HCT116 (cell line): ENCODE results near the gene SLC6A8. TPM values are rescaled to one million over a fixed set of nuclear protein-coding genes. Genes with fewer than 3 reads are reported as not detected.
"Not testable (repeated sequence)": the region's sequence is repeated elsewhere in the genome, so short reads cannot be mapped to it uniquely, and the experiment has no call there.

Experiments
- ATAC-seq: fragments of 200-7000 bp; cut with Tn5 transposase; 2 replicates; pipeline ENCODE4 v1.9.1; 2020; ENCODE audit warnings: mild to moderate bottlenecking, moderate library complexity
- BruUV-seq: library from RNA; stranded (reverse); fragments of 400-500 nt; replicated peaks from 2 replicates; lab custom pipeline; 2021; lab: Mats Ljungman, UMichigan
- CTCF ChIA-PET: fragments of 300-600 bp; sonication (Branson Sonifier 250); formaldehyde crosslinking; loops from one replicate; lab custom pipeline; 2021; ENCODE audit warnings: antibody characterized with exemption; lab: Charles Lee
- POLR2A ChIA-PET: fragments of 300-600, 350-600 bp; sonication (Branson Sonifier 250); formaldehyde crosslinking; loops from one replicate; lab custom pipeline; 2021; ENCODE audit warnings: antibody characterized with exemption; lab: Charles Lee
- RAD21 ChIA-PET, 2 experiments: fragments of 300-600 bp; sonication (Branson Sonifier 250); formaldehyde crosslinking; loops; one replicate each; lab custom pipeline; 2023; ENCODE audit warnings: low total read pairs in 2 of 2; ENCODE audit not compliant: uncharacterized antibody in 2 of 2, unreplicated experiment in 2 of 2, low non-redundant PET in 1 of 2; lab: Charles Lee
- DNase-seq: peaks from one replicate; pipeline ENCODE4 v3.0.0-alpha.2; 2010; ENCODE audit warnings: low read depth, low spot score
- H2AFZ ChIP-seq: fragments of 200-600 bp; shearing (Covaris generic), sonication (generic); 2 replicates; pipeline ENCODE4 v1.6.1; 2017; ENCODE audit warnings: low read depth, mixed run types, mixed read lengths, antibody characterized with exemption, low read length; ENCODE audit not compliant: poor library complexity, severe bottlenecking
- H3K27ac ChIP-seq: 2 replicates; pipeline ENCODE4 v1.5.1; 2012; ENCODE audit warnings: low read depth, low read length
- H3K27me3 ChIP-seq: fragments of 200-600 bp; sonication (generic); 2 replicates; pipeline ENCODE4 v1.6.1; 2016; ENCODE audit warnings: mixed run types, low read length, mixed read lengths; ENCODE audit not compliant: insufficient read depth
- H3K36me3 ChIP-seq, 2 experiments: fragments of 200-500 bp in 1 of 2; fragments of 200-600 bp in 1 of 2; sonication (Bioruptor generic) in 1 of 2; sonication (generic) in 1 of 2; 2 replicates each; pipeline versions ENCODE4 v1.5.1 to v1.6.1; 2014 to 2016; ENCODE audit warnings: low read length in 2 of 2, inconsistent platforms in 1 of 2, mixed read lengths in 1 of 2, mixed run types in 1 of 2; ENCODE audit not compliant: insufficient read depth in 2 of 2, control insufficient read depth in 1 of 2
- H3K4me1 ChIP-seq, 2 experiments: fragments of 200-600 bp in 1 of 2; sonication (generic) in 1 of 2; 2 replicates each; pipeline versions ENCODE4 v1.5.1 to v1.6.1; 2012 to 2017; ENCODE audit warnings: low read length in 2 of 2, inconsistent platforms in 1 of 2, mild to moderate bottlenecking in 1 of 2, mixed read lengths in 1 of 2, mixed run types in 1 of 2, moderate library complexity in 1 of 2; ENCODE audit not compliant: insufficient read depth in 2 of 2, control insufficient read depth in 1 of 2
- H3K4me2 ChIP-seq: fragments of 200-600 bp; sonication (generic); 2 replicates; pipeline ENCODE4 v1.6.1; 2017; ENCODE audit warnings: mixed run types, low read length, mixed read lengths
- H3K4me3 ChIP-seq, 2 experiments: fragments of 200-600 bp in 1 of 2; sonication (generic) in 1 of 2; replicated peaks in 1 of 2; 2 replicates each; pipeline ENCODE4 v1.5.1; 2011 to 2016; ENCODE audit warnings: low read length in 2 of 2, control low read depth in 1 of 2, low read depth in 1 of 2, mild to moderate bottlenecking in 1 of 2, mixed read lengths in 1 of 2, mixed run types in 1 of 2
- H3K79me2 ChIP-seq: fragments of 200-600 bp; sonication (generic); 2 replicates; pipeline ENCODE4 v1.6.1; 2017; ENCODE audit warnings: mild to moderate bottlenecking, mixed run types, low read length, moderate library complexity, mixed read lengths; ENCODE audit not compliant: insufficient read depth
- H3K9ac ChIP-seq: fragments of 200-600 bp; sonication (generic); 2 replicates; pipeline ENCODE4 v1.6.1; 2016; ENCODE audit warnings: low read length, mixed read lengths
- H3K9me2 ChIP-seq: fragments of 200-600 bp; sonication (generic), shearing (Covaris generic); 2 replicates; pipeline ENCODE4 v1.6.1; 2017; ENCODE audit warnings: mixed run types, mild to moderate bottlenecking, moderate library complexity; ENCODE audit not compliant: insufficient read depth
- H3K9me3 ChIP-seq, 2 experiments: fragments of 200-500 bp in 1 of 2; fragments of 200-600 bp in 1 of 2; sonication (Bioruptor generic) in 1 of 2; sonication (generic) in 1 of 2; 2 replicates each; pipeline ENCODE4 v1.6.1; 2014 to 2017; ENCODE audit warnings: low read length in 2 of 2, mixed read lengths in 2 of 2, inconsistent platforms in 1 of 2, low read depth in 1 of 2, mild to moderate bottlenecking in 1 of 2, mixed run types in 1 of 2, moderate library complexity in 1 of 2; ENCODE audit not compliant: control insufficient read depth in 1 of 2, insufficient read depth in 1 of 2
- H4K20me1 ChIP-seq: fragments of 200-600 bp; sonication (generic), shearing (Covaris generic); 2 replicates; pipeline ENCODE4 v1.6.1; 2017; ENCODE audit warnings: mixed run types, mild to moderate bottlenecking, moderate library complexity; ENCODE audit not compliant: insufficient read depth
- intact Hi-C: fragments of 100-400 bp; cut with micrococcal nuclease; formaldehyde crosslinking; loops from 2 replicates; pipeline ENCODE4 v1.10.0; 2022
- total RNA-seq: library from RNA; stranded (reverse); gene quantifications from one replicate; pipeline ENCODE4 v1.2.1, GENCODE V29; 2021; ENCODE audit not compliant: unreplicated experiment

The SLC6A8 gene
- total RNA-seq, 1 experiment from 2014 or later: 101 TPM

DNA sequence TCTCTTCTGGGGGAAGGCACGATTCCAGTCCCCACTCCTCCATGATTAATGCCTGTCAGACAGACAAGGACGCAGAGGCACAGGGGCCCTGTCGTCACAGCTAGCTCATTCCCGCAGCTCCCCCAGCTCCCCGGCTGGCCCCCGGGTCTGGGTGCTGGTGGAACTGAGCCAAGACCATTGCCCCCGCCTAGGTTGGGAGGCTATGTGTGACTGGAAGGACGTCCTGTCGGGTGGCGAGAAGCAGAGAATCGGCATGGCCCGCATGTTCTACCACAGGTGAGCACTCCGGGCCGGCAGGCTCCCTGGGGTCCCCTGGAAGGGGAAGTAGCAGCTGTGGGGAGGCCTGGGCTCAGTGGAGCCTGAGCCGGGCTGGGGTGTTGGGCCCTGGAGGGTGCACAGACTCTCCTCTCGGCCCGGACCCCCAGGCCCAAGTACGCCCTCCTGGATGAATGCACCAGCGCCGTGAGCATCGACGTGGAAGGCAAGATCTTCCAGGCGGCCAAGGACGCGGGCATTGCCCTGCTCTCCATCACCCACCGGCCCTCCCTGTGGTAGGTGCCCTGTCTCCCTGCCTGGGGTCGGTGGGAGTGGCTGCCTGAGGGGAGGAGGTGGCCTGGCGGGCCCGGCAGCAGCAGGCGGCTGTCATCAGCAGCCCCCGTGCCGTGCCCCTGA, 55.2 kb downstream of the SLC6A8 start:
- H3K4me3 ChIP-seq, H3K27ac ChIP-seq, RAD21 ChIA-PET, POLR2A ChIA-PET, H3K27me3 ChIP-seq, H3K79me2 ChIP-seq, H2AFZ ChIP-seq, CTCF ChIA-PET, BruUV-seq, ATAC-seq, H3K4me1 ChIP-seq, DNase-seq, H3K4me2 ChIP-seq, H4K20me1 ChIP-seq, H3K36me3 ChIP-seq, H3K9ac ChIP-seq, H3K9me3 ChIP-seq, H3K9me2 ChIP-seq, intact Hi-C loops: not testable (repeated sequence)

DNA sequence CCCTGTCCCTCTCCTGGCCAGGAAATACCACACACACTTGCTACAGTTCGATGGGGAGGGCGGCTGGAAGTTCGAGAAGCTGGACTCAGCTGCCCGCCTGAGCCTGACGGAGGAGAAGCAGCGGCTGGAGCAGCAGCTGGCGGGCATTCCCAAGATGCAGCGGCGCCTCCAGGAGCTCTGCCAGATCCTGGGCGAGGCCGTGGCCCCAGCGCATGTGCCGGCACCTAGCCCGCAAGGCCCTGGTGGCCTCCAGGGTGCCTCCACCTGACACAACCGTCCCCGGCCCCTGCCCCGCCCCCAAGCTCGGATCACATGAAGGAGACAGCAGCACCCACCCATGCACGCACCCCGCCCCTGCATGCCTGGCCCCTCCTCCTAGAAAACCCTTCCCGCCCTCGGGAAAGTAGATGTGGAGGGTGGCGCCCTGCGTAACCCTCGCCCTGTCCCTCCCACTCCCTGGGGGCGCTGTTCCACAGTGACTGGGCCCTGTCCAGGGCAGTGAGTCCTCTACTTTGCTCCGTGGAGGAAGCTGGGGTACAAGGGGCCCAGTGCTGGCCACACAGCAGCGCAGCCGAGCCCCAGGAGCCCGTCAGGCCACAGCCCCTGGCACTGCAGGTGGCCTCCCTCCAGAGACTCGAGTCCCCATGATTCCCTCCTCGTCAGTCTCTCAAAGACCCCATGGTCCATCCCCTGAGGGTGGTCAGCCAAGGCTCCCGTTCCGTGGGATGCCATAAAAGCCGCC, 55.9 kb downstream of the SLC6A8 start:
- H3K4me3 ChIP-seq, intact Hi-C loops, H3K36me3 ChIP-seq, H3K4me2 ChIP-seq, H3K9me3 ChIP-seq, H4K20me1 ChIP-seq, H3K79me2 ChIP-seq, H3K27me3 ChIP-seq, RAD21 ChIA-PET, H3K4me1 ChIP-seq, ATAC-seq, H3K9me2 ChIP-seq, BruUV-seq, DNase-seq, H3K9ac ChIP-seq, H3K27ac ChIP-seq, CTCF ChIA-PET, H2AFZ ChIP-seq, POLR2A ChIA-PET: not testable (repeated sequence)
